ENCODE measurements around the gene TUBGCP3. TPM values are rescaled to one million over a fixed set of nuclear protein-coding genes. Genes with fewer than 3 reads are reported as not detected.

The TUBGCP3 gene
- total and polyA plus RNA-seq, 2 donors from 2014 or later, result 9.1 to 33.2 TPM

DNA sequence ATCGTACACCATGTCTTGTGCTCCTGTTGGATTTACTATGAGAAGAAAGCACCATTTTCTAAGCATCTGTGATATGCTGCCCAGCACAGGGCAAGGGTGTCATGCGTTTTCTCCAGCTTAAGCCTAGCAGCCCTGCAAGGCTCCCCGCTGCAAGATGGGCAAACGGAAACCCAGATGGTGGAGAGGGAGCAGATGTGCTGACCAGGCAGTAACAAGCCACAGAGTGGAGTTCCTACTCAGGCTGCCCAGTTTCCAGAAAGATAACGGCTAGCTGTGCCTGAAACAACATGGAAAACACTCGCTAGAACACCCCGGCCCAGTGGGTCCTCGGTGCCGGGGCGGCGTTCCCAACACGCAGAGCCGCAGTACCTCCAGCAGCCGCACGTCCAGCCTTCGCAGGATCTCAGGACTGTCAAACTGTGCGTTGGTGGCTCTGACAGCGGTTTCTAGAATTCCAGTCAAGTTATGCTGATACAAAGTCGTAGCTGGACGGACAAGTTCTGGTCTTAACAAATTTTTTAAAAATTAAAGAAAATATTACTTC is 68.4 kb downstream of the TUBGCP3 start:
- Histone ChIP-seq H3K36me3 (ENCODE audit: control insufficient read depth in 2 of 3, insufficient read depth in 3 of 3, low read length in 3 of 3) (peaks cover 10 to 44% (median 34%) of the 10 kb centered on the region in 3 donors), H3K9ac (ENCODE audit: low read length in 3 of 3) (no peak overlapping the region), H3K27me3 (ENCODE audit: control insufficient read depth, insufficient read depth, low read length) (no peaks in the 10 kb centered on the region), H3K4me3 (ENCODE audit: low read length in 3 of 3) (no peak overlapping the region), H3K4me1 (ENCODE audit: control insufficient read depth in 2 of 3, insufficient read depth in 2 of 3, low read depth in 1 of 3, low read length in 3 of 3) (no peaks in the 10 kb centered on the region), H3K27ac (ENCODE audit: low read depth in 2 of 2, low read length in 2 of 2) (no peak overlapping the region), H3K9me3 (ENCODE audit: control insufficient read depth in 2 of 3, insufficient read depth in 1 of 3, low read length in 3 of 3) (no peaks in the 10 kb centered on the region)
- FAIRE-seq (no peak), DNase-seq (no peak)
- intact Hi-C loops (cut with DNase I), result no loop called here
- TF ChIP-seq, protein P1, sequence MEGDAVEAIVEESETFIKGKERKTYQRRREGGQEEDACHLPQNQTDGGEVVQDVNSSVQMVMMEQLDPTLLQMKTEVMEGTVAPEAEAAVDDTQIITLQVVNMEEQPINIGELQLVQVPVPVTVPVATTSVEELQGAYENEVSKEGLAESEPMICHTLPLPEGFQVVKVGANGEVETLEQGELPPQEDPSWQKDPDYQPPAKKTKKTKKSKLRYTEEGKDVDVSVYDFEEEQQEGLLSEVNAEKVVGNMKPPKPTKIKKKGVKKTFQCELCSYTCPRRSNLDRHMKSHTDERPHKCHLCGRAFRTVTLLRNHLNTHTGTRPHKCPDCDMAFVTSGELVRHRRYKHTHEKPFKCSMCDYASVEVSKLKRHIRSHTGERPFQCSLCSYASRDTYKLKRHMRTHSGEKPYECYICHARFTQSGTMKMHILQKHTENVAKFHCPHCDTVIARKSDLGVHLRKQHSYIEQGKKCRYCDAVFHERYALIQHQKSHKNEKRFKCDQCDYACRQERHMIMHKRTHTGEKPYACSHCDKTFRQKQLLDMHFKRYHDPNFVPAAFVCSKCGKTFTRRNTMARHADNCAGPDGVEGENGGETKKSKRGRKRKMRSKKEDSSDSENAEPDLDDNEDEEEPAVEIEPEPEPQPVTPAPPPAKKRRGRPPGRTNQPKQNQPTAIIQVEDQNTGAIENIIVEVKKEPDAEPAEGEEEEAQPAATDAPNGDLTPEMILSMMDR (IDR thresholded peaks at IDR 0.05; ENCODE audit: borderline replicate concordance, extremely low read depth, insufficient read depth), result no peak

- TF ChIP-seq, protein P1 (IDR thresholded peaks at IDR 0.05; ENCODE audit: borderline replicate concordance, extremely low read depth, insufficient read depth), result no peak
- H3K4me1 ChIP-seq (ENCODE audit: control insufficient read depth in 2 of 3, insufficient read depth in 2 of 3, low read depth in 1 of 3, low read length in 3 of 3), result no peaks in the 10 kb centered on the region
- H3K36me3 ChIP-seq (ENCODE audit: control insufficient read depth in 2 of 3, insufficient read depth in 3 of 3, low read length in 3 of 3), result peaks cover 7 to 42% (median 25%) of the 10 kb centered on the region in 3 donors
- no peak overlapping the region for H3K4me3 ChIP-seq (ENCODE audit: low read length in 3 of 3)
- H3K27ac ChIP-seq (ENCODE audit: low read depth in 2 of 2, low read length in 2 of 2), result no peak overlapping the region
- no peaks in the 10 kb centered on the region for H3K9me3 ChIP-seq (ENCODE audit: control insufficient read depth in 2 of 3, insufficient read depth in 1 of 3, low read length in 3 of 3)
- H3K9ac ChIP-seq (ENCODE audit: low read length in 3 of 3), result no peak overlapping the region
- no peaks in the 10 kb centered on the region for H3K27me3 ChIP-seq (ENCODE audit: control insufficient read depth, insufficient read depth, low read length)
- FAIRE-seq, result no peak
- intact Hi-C loops (cut with DNase I), result no loop called here
- DNase-seq, result no peak
These were observed 71.7 kb downstream of the TUBGCP3 start for GRCh38 chr13:112516218-112516617.

DNA sequence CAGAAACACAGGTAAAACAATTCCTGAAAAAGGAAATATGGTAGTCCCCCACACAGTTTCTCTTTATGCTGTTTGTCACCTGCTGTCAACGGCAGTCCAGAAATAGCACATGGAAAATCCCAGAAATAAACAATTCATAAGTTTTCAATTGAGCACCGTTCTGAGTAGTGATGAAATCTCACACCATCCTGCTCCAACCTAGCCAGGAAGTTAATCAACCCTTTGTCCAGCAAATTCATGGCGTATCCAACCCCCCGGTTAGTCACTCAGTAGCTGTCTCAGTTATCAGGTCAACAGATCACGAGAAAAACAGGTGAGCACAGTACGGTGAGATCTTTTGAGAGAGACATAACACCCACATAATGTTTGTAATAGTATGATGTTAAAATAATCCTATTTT is 74.2 kb downstream of the TUBGCP3 start:
- Histone ChIP-seq H3K36me3 (ENCODE audit: control insufficient read depth in 2 of 3, insufficient read depth in 3 of 3, low read length in 3 of 3) (peaks cover 0 to 38% (median 16%) of the 10 kb centered on the region in 3 donors), H3K9ac (ENCODE audit: low read length in 3 of 3) (no peak overlapping the region), H3K4me1 (ENCODE audit: control insufficient read depth in 2 of 3, insufficient read depth in 2 of 3, low read depth in 1 of 3, low read length in 3 of 3) (no peaks in the 10 kb centered on the region), H3K27ac (ENCODE audit: low read depth in 2 of 2, low read length in 2 of 2) (no peak overlapping the region), H3K27me3 (ENCODE audit: control insufficient read depth, insufficient read depth, low read length) (no peaks in the 10 kb centered on the region), H3K4me3 (ENCODE audit: low read length in 3 of 3) (no peak overlapping the region), H3K9me3 (ENCODE audit: control insufficient read depth in 2 of 3, insufficient read depth in 1 of 3, low read length in 3 of 3) (no peaks in the 10 kb centered on the region)
- intact Hi-C loops (cut with DNase I), result no loop called here
- FAIRE-seq (no peak), DNase-seq (no peak)
- TF ChIP-seq, protein P1 (IDR thresholded peaks at IDR 0.05; ENCODE audit: borderline replicate concordance, extremely low read depth, insufficient read depth), result no peak
